HepG2 (cell line): ENCODE measurements around the gene DDC. TPM values are rescaled to one million over a fixed set of nuclear protein-coding genes. Genes with fewer than 3 reads are reported as not detected.
A peak's percentile ranks its signal among the peaks of the same experiment; 100 is the strongest.

Experiments
- ATF6 ChIP-seq: sonication (generic); formaldehyde crosslinking; conservative IDR thresholded peaks from 2 replicates; pipeline ENCODE4 v1.4.0; 2020; ENCODE audit warnings: missing genetic modification reagents
- GATAD2A ChIP-seq: IDR thresholded peaks from 2 replicates; pipeline ENCODE4 v1.6.1; 2016
- IRF1 ChIP-seq: sonication (generic); formaldehyde crosslinking; IDR thresholded peaks from 2 replicates; pipeline ENCODE4 v1.4.0; 2020; ENCODE audit warnings: low read depth, mild to moderate bottlenecking, missing genetic modification reagents
- SNRNP70 ChIP-seq: fragments of 200-400 bp; formaldehyde crosslinking; IDR thresholded peaks from 2 replicates; pipeline ENCODE4 v1.6.1; 2017; ENCODE audit warnings: mild to moderate bottlenecking, low read depth, low read length, moderate library complexity
- ZBTB26 ChIP-seq: IDR thresholded peaks from 2 replicates; pipeline ENCODE4 v1.6.1; 2016; ENCODE audit warnings: missing compliant biosample characterization, missing genetic modification reagents, borderline replicate concordance
- ZBTB40 ChIP-seq, 2 experiments: fragments of 450-650 bp in 1 of 2; sonication (generic) in 1 of 2; formaldehyde crosslinking in 1 of 2; IDR thresholded peaks; 2 replicates each; pipeline versions ENCODE4 v1.6.1 to v1.8.0; 2016 to 2022; ENCODE audit warnings: antibody characterized with exemption in 1 of 2, mild to moderate bottlenecking in 1 of 2, missing genetic modification reagents in 1 of 2
- ZNF124 ChIP-seq: sonication (generic); formaldehyde crosslinking; IDR thresholded peaks from 2 replicates; pipeline ENCODE4 v1.4.0; 2020; ENCODE audit warnings: missing genetic modification reagents
- ZNF362 ChIP-seq: sonication (generic); formaldehyde crosslinking; IDR thresholded peaks from 2 replicates; pipeline ENCODE4 v1.4.0; 2020; ENCODE audit warnings: missing genetic modification reagents, mild to moderate bottlenecking, borderline replicate concordance
- ZNF441 ChIP-seq: sonication (generic); formaldehyde crosslinking; IDR thresholded peaks from 2 replicates; pipeline ENCODE4 v1.7.0; 2021; ENCODE audit warnings: missing genetic modification reagents, borderline replicate concordance
- ZNF780A ChIP-seq: sonication (generic); formaldehyde crosslinking; IDR thresholded peaks from 2 replicates; pipeline ENCODE4 v1.8.0; 2022; ENCODE audit warnings: mild to moderate bottlenecking, missing genetic modification reagents, moderate library complexity
- polyA plus RNA-seq, 8 experiments: library from polyadenylated mRNA; depleted of rRNA in 3 of 8; stranded (reverse) in 7 of 8; unstranded in 1 of 8; fragments of >200 nt; fragmentation: Illumina TruSeq in 4 of 8; extraction: Trizol in 4 of 8; gene quantifications; 2 replicates each; pipeline versions ENCODE4 v1.2.1 to v1.2.3, GENCODE V29; 2011 to 2016; ENCODE audit warnings: low read depth in 4 of 8, missing spikeins in 1 of 8, mixed read lengths in 1 of 8; ENCODE audit not compliant: insufficient read depth in 1 of 8
- total RNA-seq, 5 experiments: library from RNA; depleted of rRNA; stranded (reverse); fragments of >200 nt; fragmentation: Illumina TruSeq; extraction: Trizol; gene quantifications; 2 replicates each; pipeline ENCODE4 v1.2.3, GENCODE V29; 2016; ENCODE audit warnings: low read depth in 1 of 5

The DDC gene
- total and polyA plus RNA-seq, 2 of the 13 experiments (the other 11 are each of a cell fraction or from before 2014, with no cell fraction given), result 11.7 to 93.3 TPM

- TF ChIP-seq IRF1, result no peak
- TF ChIP-seq ZNF362 (CRISPR knock-in tag), result no peak
- peak; percentile 74 for TF ChIP-seq GATAD2A (CRISPR knock-in tag)
- TF ChIP-seq ZBTB26 (CRISPR knock-in tag), result no peak
- peak; percentile 70; the same call in 1 of the 2 replicates for TF ChIP-seq ZNF441 (CRISPR knock-in tag)
- no peak for TF ChIP-seq SNRNP70
- TF ChIP-seq ZBTB40 (IDR thresholded peaks at IDR 0.05), result no peak
- TF ChIP-seq ZBTB40 (CRISPR knock-in tag; IDR thresholded peaks at IDR 0.05), result no peak; the same call in 1 of the 2 replicates
- TF ChIP-seq ZNF124 (CRISPR knock-in tag), result no peak
- TF ChIP-seq ATF6 (CRISPR knock-in tag), result no peak
- TF ChIP-seq ZNF780A, result no peak
Observed at GRCh38 chr7:50591480-50592438, 26.6 kb upstream of the DDC start (continued).
